Keratinocyte (primary cell): ENCODE data around the gene RO60. TPM values are rescaled to one million over a fixed set of nuclear protein-coding genes. Genes with fewer than 3 reads are reported as not detected.

ENCODE experiments used
- DNase-seq: peaks from one replicate; pipeline ENCODE4 v3.0.0-alpha.2; 2011; ENCODE audit warnings: low read depth, missing footprints, low spot score
- FAIRE-seq: peaks from 2 replicates; lab custom pipeline; 2011; peaks lifted over from hg19 to GRCh38; lab: Jason Lieb, UNC
- H2AFZ ChIP-seq: 2 replicates; pipeline ENCODE4 v1.6.0; 2012; ENCODE audit warnings: low read length, control low read depth, inconsistent platforms; ENCODE audit not compliant: control insufficient read depth
- H3K27ac ChIP-seq: 2 replicates; pipeline ENCODE4 v1.5.1; 2011; ENCODE audit warnings: low read length; ENCODE audit not compliant: control insufficient read depth, insufficient read depth
- H3K27me3 ChIP-seq: 3 replicates; pipeline ENCODE4 v1.6.0; 2011; ENCODE audit warnings: low read length; ENCODE audit not compliant: control insufficient read depth, insufficient read depth; ENCODE audit errors: extremely low read depth
- H3K36me3 ChIP-seq, 2 experiments: 2 replicates in 1 of 2; 3 replicates in 1 of 2; pipeline ENCODE4 v1.5.1; 2011; ENCODE audit warnings: low read length in 2 of 2, mild to moderate bottlenecking in 1 of 2; ENCODE audit not compliant: control insufficient read depth in 2 of 2, insufficient read depth in 2 of 2; ENCODE audit errors: extremely low read depth in 1 of 2
- H3K4me1 ChIP-seq: 3 replicates; pipeline ENCODE4 v1.5.1; 2011; ENCODE audit warnings: low read length; ENCODE audit not compliant: control insufficient read depth, insufficient read depth; ENCODE audit errors: extremely low read depth
- H3K4me2 ChIP-seq: 3 replicates; pipeline ENCODE4 v1.6.0; 2011; ENCODE audit warnings: low read depth, low read length; ENCODE audit not compliant: control insufficient read depth, insufficient read depth; ENCODE audit errors: extremely low read depth
- H3K4me3 ChIP-seq, 3 experiments: fragments of 200-600 bp in 1 of 3; sonication (generic) in 1 of 3; 2 replicates in 2 of 3; 3 replicates in 1 of 3; pipeline ENCODE4 v1.5.1; 2011 to 2016; ENCODE audit warnings: low read length in 3 of 3, mild to moderate bottlenecking in 3 of 3, control low read depth in 2 of 3, inconsistent platforms in 1 of 3, low read depth in 1 of 3, mixed read lengths in 1 of 3, mixed run types in 1 of 3, moderate library complexity in 1 of 3; ENCODE audit not compliant: control insufficient read depth in 2 of 3, insufficient read depth in 2 of 3; ENCODE audit errors: extremely low read depth in 1 of 3
- H3K79me2 ChIP-seq: 2 replicates; pipeline ENCODE4 v1.6.0; 2012; ENCODE audit warnings: low read length; ENCODE audit not compliant: control insufficient read depth, insufficient read depth
- H3K9ac ChIP-seq: 3 replicates; pipeline ENCODE4 v1.6.0; 2011; ENCODE audit warnings: low read length; ENCODE audit not compliant: control insufficient read depth, insufficient read depth; ENCODE audit errors: extremely low read depth
- H3K9me1 ChIP-seq: 3 replicates; pipeline ENCODE4 v1.6.0; 2011; ENCODE audit warnings: low read length; ENCODE audit not compliant: control insufficient read depth, insufficient read depth; ENCODE audit errors: extremely low read depth
- H3K9me3 ChIP-seq: 2 replicates; pipeline ENCODE4 v1.5.1; 2012; ENCODE audit warnings: low read depth, low read length; ENCODE audit not compliant: control insufficient read depth
- H4K20me1 ChIP-seq: 3 replicates; pipeline ENCODE4 v1.6.0; 2011; ENCODE audit warnings: low read length; ENCODE audit not compliant: control insufficient read depth, insufficient read depth; ENCODE audit errors: extremely low read depth
- CTCF ChIP-seq, 3 experiments: IDR thresholded peaks in 1 of 3; conservative IDR thresholded peaks in 1 of 3; optimal IDR thresholded peaks in 1 of 3; 2 replicates in 2 of 3; 3 replicates in 1 of 3; pipeline versions ENCODE3 to v1.5.1; 2011; ENCODE audit warnings: low read length in 3 of 3, mild to moderate bottlenecking in 3 of 3, moderate library complexity in 2 of 3, control low read depth in 1 of 3, inconsistent platforms in 1 of 3; ENCODE audit not compliant: insufficient read depth in 2 of 3; ENCODE audit errors: extremely low read depth in 1 of 3
- EZH2 ChIP-seq: IDR thresholded peaks from one replicate; pipeline ENCODE4 v1.6.1; 2012; ENCODE audit warnings: inconsistent platforms, mild to moderate bottlenecking, low read length, moderate library complexity
- dilution Hi-C: fragments of 300-500 bp; cut with MboI; formaldehyde crosslinking; loops from one replicate; pipeline ENCODE4 v1.7.0; 2020; ENCODE audit warnings: low sequenced_read_pairs; ENCODE audit not compliant: extremely low pct_ligation_motif_present
- polyA plus RNA-seq, 5 experiments: library from polyadenylated mRNA; depleted of rRNA in 3 of 5; stranded (reverse) in 3 of 5; stranded (forward) in 1 of 5; unstranded in 1 of 5; fragments of >200 nt; gene quantifications; 1 replicate in 1 of 5; 2 replicates in 3 of 5; 3 replicates in 1 of 5; pipeline versions ENCODE4 v1.2.1 to v1.2.3, GENCODE V29; 2011 to 2012; ENCODE audit warnings: missing spikeins in 2 of 5, low read depth in 1 of 5, low replicate concordance in 1 of 5
- small RNA-seq, 3 experiments: library from RNA; depleted of rRNA; stranded (forward); fragments of <200 nt; gene quantifications; one replicate each; pipeline ENCODE3, GENCODE V24; 2012; ENCODE audit warnings: low read depth in 3 of 3, low replicate concordance in 1 of 3; ENCODE audit not compliant: insufficient read length in 3 of 3

The RO60 gene
- polyA plus RNA-seq, 1 donor (not counting 4 experiments of a cell fraction or from before 2014, with no cell fraction given): 25.6 TPM

- H3K9me1 ChIP-seq: no peaks in the 10 kb centered on the region
- no peak overlapping the region for H3K4me2 ChIP-seq
- dilution Hi-C loops: no loop called here
- H3K9ac ChIP-seq: no peak overlapping the region
- no peaks in the 10 kb centered on the region for H3K36me3 ChIP-seq
- FAIRE-seq (no peak), DNase-seq (no peak)
- no peaks in the 10 kb centered on the region for H3K27me3 ChIP-seq
- peaks cover 14% of the 10 kb centered on the region for H3K4me1 ChIP-seq
- no peak overlapping the region for H3K27ac ChIP-seq
- peaks cover 7% of the 10 kb centered on the region for H3K79me2 ChIP-seq
- H3K9me3 ChIP-seq: no peaks in the 10 kb centered on the region
- TF ChIP-seq CTCF (optimal IDR thresholded peaks at IDR 0.05 in 1 of 3, IDR thresholded peaks at IDR 0.05 in 1 of 3, conservative IDR thresholded peaks at IDR 0.05 in 1 of 3; ENCODE audit: extremely low read depth in 1 of 3, insufficient read depth in 2 of 3, low read length in 3 of 3): no peak
- TF ChIP-seq EZH2: no peak
- no peaks in the 10 kb centered on the region for H4K20me1 ChIP-seq
- H2AFZ ChIP-seq: no peak overlapping the region
- H3K4me3 ChIP-seq: no peak overlapping the region
These were observed 49.1 kb downstream of the RO60 start for GRCh38 chr1:193108471-193108870.

Small RNAs within 50 kb of the gene (small RNA-seq; reads per million reads assigned to genes)
- 0.67 to 3.0 (median 1.2) reads per million in 3 experiments for gene SCARNA18B

Other genes starting within 250 kb of the RO60 start
- 26.5 to 53.7 TPM (median 34.0 TPM) in 3 replicates for gene UCHL5, start 252 bp upstream of the RO60 start, polyA plus RNA-seq
- gene GLRX2, start 45.8 kb downstream of the RO60 start, polyA plus RNA-seq: 13.3 to 29.2 TPM (median 13.4 TPM) in 3 replicates
- gene CDC73, start 62.4 kb downstream of the RO60 start, polyA plus RNA-seq: 27.2 to 45.3 TPM (median 42.1 TPM) in 3 replicates
- gene B3GALT2, start 127.0 kb downstream of the RO60 start, polyA plus RNA-seq: not detected in 3 replicates